HG03521 (cell line): ENCODE measurements around the gene SRPK2.

ENCODE experiments used
- ATAC-seq: cut with Tn5 transposase; IDR thresholded peaks from one replicate; pipeline ENCODE4 v1.9.1; 2021; ENCODE audit warnings: mild to moderate bottlenecking, moderate library complexity; ENCODE audit not compliant: unreplicated experiment

The SRPK2 gene

GRCh38 chr7:105106473-105106872 lies 282.2 kb downstream of the SRPK2 start:
- no peak for ATAC-seq

DNA sequence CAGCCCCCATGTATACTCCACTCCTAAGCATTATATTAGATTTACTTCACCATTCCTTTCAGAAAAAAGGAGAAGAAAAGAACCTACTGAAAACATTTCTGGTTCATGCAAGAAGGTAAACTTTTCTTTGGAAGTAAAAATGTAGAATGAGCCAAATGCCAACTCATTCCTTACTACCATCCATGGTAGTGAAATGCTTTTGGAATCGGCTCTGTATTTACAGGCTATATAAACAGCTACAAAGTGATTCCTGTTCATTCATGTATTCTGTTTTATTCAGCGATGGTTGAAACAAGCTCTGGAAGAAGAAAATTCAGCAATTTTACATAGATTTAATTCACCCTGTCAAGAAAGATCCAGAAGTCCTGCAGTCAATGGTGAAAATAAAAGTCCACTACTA lies 283.1 kb downstream of the SRPK2 start:
- no peak for ATAC-seq

DNA sequence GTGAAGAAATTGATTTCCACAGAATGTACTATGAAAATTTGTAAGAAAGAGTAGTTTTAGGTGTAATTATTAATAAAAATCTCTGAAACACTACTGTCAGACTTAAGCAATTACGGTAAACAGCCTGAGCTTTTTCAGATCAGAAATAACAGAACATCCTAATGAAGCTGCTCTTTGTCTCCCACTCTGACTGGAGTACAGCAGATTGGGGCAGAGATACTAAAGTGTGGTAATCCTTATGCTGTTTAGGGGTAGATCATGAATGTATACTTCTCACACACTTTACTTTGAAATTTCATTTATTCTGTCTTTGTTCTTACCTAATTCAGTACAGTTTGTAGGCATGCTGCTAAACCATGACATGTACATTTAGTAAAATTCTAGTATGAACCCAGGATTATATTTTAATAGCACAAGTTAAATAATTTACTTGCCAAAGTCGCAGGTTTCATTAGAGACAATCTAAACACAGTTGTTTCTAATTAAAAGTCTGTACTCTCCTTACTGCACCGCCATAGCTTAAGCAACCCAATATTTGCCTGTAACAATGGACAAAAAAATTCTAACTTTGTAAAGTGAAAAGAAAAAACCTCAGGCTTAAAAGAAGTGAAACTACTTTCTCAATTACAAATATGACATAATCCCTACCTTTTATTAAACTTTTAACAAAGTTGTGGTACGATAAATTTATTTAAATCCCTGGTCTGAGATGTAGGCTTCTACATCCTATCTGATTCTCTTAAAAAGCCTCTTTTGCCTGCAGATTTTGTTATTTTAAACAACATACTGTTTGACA lies 286.0 kb downstream of the SRPK2 start:
- ATAC-seq: no peak

DNA sequence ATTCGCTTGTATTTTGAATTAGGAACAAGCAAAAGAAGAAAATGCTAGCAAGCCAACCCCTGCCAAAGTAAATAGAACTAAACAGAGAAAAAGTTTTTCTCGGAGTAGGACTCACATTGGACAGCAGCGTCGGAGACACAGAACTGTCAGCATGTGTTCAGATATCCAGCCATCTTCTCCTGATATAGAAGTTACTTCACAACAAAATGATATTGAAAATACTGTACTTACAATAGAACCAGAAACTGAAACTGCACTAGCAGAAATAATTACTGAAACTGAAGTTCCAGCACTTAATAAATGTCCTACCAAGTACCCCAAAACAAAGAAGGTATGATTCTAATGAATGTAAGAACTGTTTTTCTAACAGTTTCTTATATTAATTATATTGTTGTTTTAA lies 286.9 kb downstream of the SRPK2 start:
- no peak for ATAC-seq

DNA sequence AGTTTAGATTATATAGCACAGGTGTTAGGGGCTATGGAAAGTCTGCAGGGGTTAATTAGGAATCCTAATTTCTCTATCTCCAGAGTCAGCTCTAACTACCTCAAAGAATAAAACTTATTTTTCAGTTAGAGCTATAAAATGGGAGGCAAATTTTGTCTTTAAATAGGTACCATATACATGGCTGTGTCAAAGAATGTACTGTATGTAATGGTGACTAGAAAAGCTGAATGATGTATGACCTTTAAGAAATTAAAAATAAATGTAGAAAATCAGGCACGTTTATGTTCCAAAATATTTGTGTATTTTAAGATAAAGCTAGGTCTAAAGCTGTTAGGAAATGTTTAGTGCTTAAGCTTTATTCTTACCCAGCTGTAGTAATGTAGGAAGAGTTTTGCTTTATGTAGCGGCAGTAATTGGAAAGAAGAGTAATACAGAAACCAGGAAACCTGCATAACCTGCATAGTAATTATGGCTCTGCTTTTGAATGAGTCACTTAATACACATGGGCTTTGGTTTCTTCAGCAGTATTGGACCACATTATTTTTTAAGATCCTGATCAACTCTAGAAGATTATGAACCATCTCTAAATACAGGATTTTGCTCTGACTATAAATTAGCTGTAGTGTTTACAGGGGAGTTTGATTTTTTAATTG lies 289.7 kb downstream of the SRPK2 start:
- peak; percentile 57 for ATAC-seq

DNA sequence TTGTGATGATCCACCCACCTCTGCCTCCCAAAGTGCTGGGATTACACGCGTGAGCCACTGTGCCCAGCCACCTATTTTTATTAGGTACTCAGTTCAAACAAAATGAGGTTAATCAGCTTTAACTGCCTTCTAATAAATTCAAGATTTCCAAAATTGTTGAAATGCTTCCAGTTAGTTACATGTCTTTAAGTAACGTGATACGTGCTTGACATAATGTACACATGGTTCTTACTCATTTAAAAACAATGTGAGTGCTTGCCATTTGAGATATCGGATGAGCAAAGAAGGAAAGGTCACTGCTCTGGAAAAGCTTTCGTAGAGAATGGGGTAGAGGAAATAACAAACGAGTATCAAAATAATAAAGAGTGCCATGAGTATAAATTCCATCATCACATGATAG lies 291.1 kb downstream of the SRPK2 start:
- no peak for ATAC-seq

- no peak for ATAC-seq
Measured at GRCh38 chr7:105096306-105096705, 292.4 kb downstream of the SRPK2 start.

GRCh38 chr7:105094966-105095365 lies 293.8 kb downstream of the SRPK2 start:
- no peak for ATAC-seq

GRCh38 chr7:105088456-105088855 lies 300.3 kb downstream of the SRPK2 start:
- no peak for ATAC-seq

GRCh38 chr7:105087981-105088380 lies 300.7 kb downstream of the SRPK2 start:
- ATAC-seq: no peak

DNA sequence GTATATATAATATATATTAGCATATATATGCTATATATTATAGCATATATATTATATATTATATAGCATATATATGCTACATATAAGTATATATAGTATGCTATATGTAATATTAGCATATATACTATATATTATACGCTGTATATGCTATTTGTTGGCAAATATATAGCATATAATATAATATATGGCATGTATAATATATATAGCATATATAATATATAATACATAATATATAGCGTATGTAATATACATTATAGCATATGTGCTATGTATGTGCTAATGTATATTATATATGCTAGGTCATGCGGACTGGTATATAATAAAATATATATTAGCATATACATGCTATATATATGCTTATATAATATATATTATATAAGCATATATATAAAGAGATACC lies 301.9 kb downstream of the SRPK2 start:
- no peak for ATAC-seq

DNA sequence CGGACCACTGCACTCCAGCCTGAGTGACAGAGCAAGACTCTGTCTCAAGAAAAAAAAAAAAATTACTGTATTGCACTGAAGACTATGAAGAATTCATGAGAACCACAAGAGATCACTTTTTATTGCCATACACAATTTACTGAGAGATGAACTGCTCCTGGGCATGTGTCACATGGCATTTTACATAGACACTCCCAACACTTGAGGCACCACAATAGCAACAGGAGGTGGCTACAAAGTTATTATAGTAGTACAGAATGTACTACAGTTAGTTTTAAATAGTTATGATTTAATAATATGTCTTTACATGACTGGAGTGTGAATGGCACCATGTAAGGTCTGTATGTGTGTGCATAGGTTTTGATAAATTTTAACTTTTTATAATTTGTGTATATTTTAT lies 304.1 kb downstream of the SRPK2 start:
- ATAC-seq: no peak

DNA sequence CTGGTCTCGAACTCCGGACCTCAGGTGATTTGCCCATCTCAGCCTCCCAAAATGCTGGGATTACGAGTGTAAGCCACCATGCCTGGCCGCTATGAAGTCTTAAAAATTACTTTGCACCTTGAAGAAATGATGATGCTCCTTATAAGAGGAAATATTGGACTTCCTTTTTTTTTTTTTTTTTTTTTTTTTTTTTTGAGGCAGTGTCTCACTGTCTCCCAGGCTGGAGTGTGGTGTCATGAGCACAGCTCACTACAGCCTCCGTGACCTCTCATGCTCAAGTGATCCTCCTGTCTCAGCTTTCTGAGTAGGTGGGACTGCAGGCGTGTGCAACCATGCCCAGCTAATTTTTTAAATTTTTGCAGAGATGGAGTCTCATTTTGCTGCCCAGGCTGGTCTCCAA lies 309.4 kb downstream of the SRPK2 start:
- ATAC-seq: no peak

GRCh38 chr7:105073143-105073542 lies 315.6 kb downstream of the SRPK2 start:
- no peak for ATAC-seq

GRCh38 chr7:105068886-105069285 lies 319.8 kb downstream of the SRPK2 start:
- ATAC-seq: no peak

GRCh38 chr7:105067691-105068090 lies 321.0 kb downstream of the SRPK2 start:
- no peak for ATAC-seq
